Measurements from ENCODE around the gene EIF2S2.

EIF2S2 gene

GRCh38 chr20:34120213-34120612 lies 8.2 kb upstream of the EIF2S2 start:
- DNase-seq, result no peak

- DNase-seq, result no peak
These were observed 3.2 kb upstream of the EIF2S2 start for GRCh38 chr20:34115232-34115631.

GRCh38 chr20:34114809-34115208 lies 2.8 kb upstream of the EIF2S2 start:
- no peak for DNase-seq

GRCh38 chr20:34112600-34113101 lies 608 bp upstream of the EIF2S2 start:
- peak; percentile 22 for DNase-seq

GRCh38 chr20:34110745-34111641 lies 1.1 kb downstream of the EIF2S2 start:
- no peak for DNase-seq

- DNase-seq, result no peak
These were observed 1.9 kb downstream of the EIF2S2 start for GRCh38 chr20:34110025-34110744.

- no peak for DNase-seq
These were observed 2.6 kb downstream of the EIF2S2 start for GRCh38 chr20:34109442-34109841.

- no peak for DNase-seq
These were observed 3.3 kb downstream of the EIF2S2 start for GRCh38 chr20:34108616-34109174.

- no peak for DNase-seq
These were observed 5.9 kb downstream of the EIF2S2 start for GRCh38 chr20:34105978-34106675.

GRCh38 chr20:34104059-34104458 lies 8.0 kb downstream of the EIF2S2 start:
- DNase-seq, result no peak

- DNase-seq, result no peak
These were observed 9.7 kb downstream of the EIF2S2 start for GRCh38 chr20:34102342-34102741.

GRCh38 chr20:34100576-34100975 lies 11.5 kb downstream of the EIF2S2 start:
- no peak for DNase-seq

GRCh38 chr20:34099675-34100074 lies 12.4 kb downstream of the EIF2S2 start:
- DNase-seq, result no peak

- DNase-seq, result no peak
These were observed 13.5 kb downstream of the EIF2S2 start for GRCh38 chr20:34098570-34098969.

- no peak for DNase-seq
These were observed 15.2 kb downstream of the EIF2S2 start for GRCh38 chr20:34096699-34097444.

- DNase-seq, result no peak
These were observed 16.2 kb downstream of the EIF2S2 start for GRCh38 chr20:34095825-34096224.

- no peak for DNase-seq
These were observed 18.1 kb downstream of the EIF2S2 start for GRCh38 chr20:34093895-34094294.

GRCh38 chr20:34091637-34092200 lies 20.3 kb downstream of the EIF2S2 start:
- DNase-seq, result no peak

- DNase-seq, result no peak
These were observed 21.4 kb downstream of the EIF2S2 start for GRCh38 chr20:34090645-34091044.

GRCh38 chr20:34089655-34090345 lies 22.2 kb downstream of the EIF2S2 start:
- DNase-seq, result no peak

GRCh38 chr20:34089175-34089479 lies 22.9 kb downstream of the EIF2S2 start:
- DNase-seq, result no peak

Measured in effector CD8-positive, alpha-beta T cell (primary cell).